GM19328 (cell line): ENCODE measurements around the gene GRID1.

Source experiments
- ATAC-seq: cut with Tn5 transposase; IDR thresholded peaks from one replicate; pipeline ENCODE4 v1.9.1; 2021; ENCODE audit warnings: mild to moderate bottlenecking, moderate library complexity; ENCODE audit not compliant: unreplicated experiment

GRID1 gene

GRCh38 chr10:85791818-85792532, 574.6 kb downstream of the GRID1 start:
- no peak for ATAC-seq

- ATAC-seq: no peak
These were observed 576.4 kb downstream of the GRID1 start for GRCh38 chr10:85789982-85790789.

- ATAC-seq: no peak
These were observed 577.5 kb downstream of the GRID1 start for GRCh38 chr10:85789125-85789524.

GRCh38 chr10:85788570-85788969, 578.0 kb downstream of the GRID1 start:
- no peak for ATAC-seq

GRCh38 chr10:85787881-85788280, 578.7 kb downstream of the GRID1 start:
- ATAC-seq: no peak

GRCh38 chr10:85787393-85787792, 579.2 kb downstream of the GRID1 start:
- ATAC-seq: no peak

- ATAC-seq: no peak
These were observed 580.1 kb downstream of the GRID1 start for GRCh38 chr10:85786401-85786899.

- ATAC-seq: no peak
These were observed 581.8 kb downstream of the GRID1 start for GRCh38 chr10:85784792-85785191.

- ATAC-seq: no peak
These were observed 585.2 kb downstream of the GRID1 start for GRCh38 chr10:85781404-85781803.

GRCh38 chr10:85778074-85778473, 588.5 kb downstream of the GRID1 start:
- ATAC-seq: no peak

- ATAC-seq: no peak
These were observed 598.7 kb downstream of the GRID1 start for GRCh38 chr10:85767891-85768290.

- ATAC-seq: no peak
These were observed 602.5 kb downstream of the GRID1 start for GRCh38 chr10:85764108-85764507.

- ATAC-seq: no peak
These were observed 604.6 kb downstream of the GRID1 start for GRCh38 chr10:85761906-85762445.

GRCh38 chr10:85741626-85742300, 624.8 kb downstream of the GRID1 start:
- peak; percentile 81 for ATAC-seq

GRCh38 chr10:85735997-85736396, 630.6 kb downstream of the GRID1 start:
- no peak for ATAC-seq

- no peak for ATAC-seq
These were observed 631.8 kb downstream of the GRID1 start for GRCh38 chr10:85734791-85735190.

- no peak for ATAC-seq
These were observed 642.4 kb downstream of the GRID1 start for GRCh38 chr10:85724215-85724614.

- no peak for ATAC-seq
These were observed 645.5 kb downstream of the GRID1 start for GRCh38 chr10:85720931-85721590.

- ATAC-seq: no peak
These were observed 647.2 kb downstream of the GRID1 start for GRCh38 chr10:85719408-85719807.

GRCh38 chr10:85713885-85714284, 652.7 kb downstream of the GRID1 start:
- no peak for ATAC-seq

GRCh38 chr10:85702768-85703167, 663.8 kb downstream of the GRID1 start:
- ATAC-seq: no peak
